ENCODE data around the gene WAC. TPM values are rescaled to one million over a fixed set of nuclear protein-coding genes. Genes with fewer than 3 reads are reported as not detected.

The WAC gene
- total and polyA plus RNA-seq, 9 of the 15 experiments (the other 6 are each of a cell fraction or from before 2014, with no cell fraction given): 24.8 to 123 (median 78.2) TPM

DNA sequence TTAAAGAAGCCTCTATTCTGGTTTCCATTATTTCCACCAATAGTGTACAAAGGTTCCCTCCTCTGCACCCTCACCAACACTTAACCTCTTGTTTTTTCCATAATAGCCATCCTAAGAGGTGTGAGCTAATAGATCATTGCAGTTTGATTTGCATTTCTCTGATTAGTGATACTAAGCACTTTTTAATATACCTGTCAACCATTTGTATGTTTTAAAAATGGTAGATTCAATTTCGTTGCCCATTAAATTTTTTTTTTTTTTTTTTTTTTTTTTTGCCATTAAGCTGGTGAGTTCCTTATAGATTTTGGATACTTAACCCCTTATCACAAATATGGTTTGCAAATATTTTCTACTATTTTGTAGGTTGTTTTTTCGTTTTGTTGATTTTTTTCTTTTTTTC lies 23.2 kb downstream of the WAC start:
- peaks cover 100% of the 10 kb centered on the region for H3K79me2 ChIP-seq (ENCODE audit: control insufficient read depth, insufficient read depth, low read length)
- H3K27me3 ChIP-seq (ENCODE audit: control insufficient read depth in 2 of 2, insufficient read depth in 2 of 2, low read length in 2 of 2): no peaks in the 10 kb centered on the region
- peaks cover 87% of the 10 kb centered on the region for H3K36me3 ChIP-seq (ENCODE audit: control insufficient read depth, insufficient read depth, low read length)
- DNase-seq (ENCODE audit: extremely low read depth in 1 of 4, low spot score in 3 of 4): no peak
- no peak for FAIRE-seq
- H3K4me2 ChIP-seq (ENCODE audit: insufficient read depth, low read length): no peak overlapping the region
- no peak overlapping the region for H3K27ac ChIP-seq (ENCODE audit: extremely low read depth, low read depth, low read length)
- ATAC-seq: no peak
- H3K4me1 ChIP-seq (replicated peaks in 1 of 2; ENCODE audit: control insufficient read depth in 2 of 2, insufficient read depth in 2 of 2, low read length in 2 of 2): no peaks in the 10 kb centered on the region; a peak in 1 of 5 replicates
- H3K4me3 ChIP-seq: no peak overlapping the region
- H3K9me3 ChIP-seq (replicated peaks; ENCODE audit: control insufficient read depth, insufficient read depth, low read depth, low read length): no peaks in the 10 kb centered on the region
- WGBS (ENCODE audit: insufficient coverage, low coverage, missing lambda C conversion rate): 59% methylated on average over 2 of the region's 2 CpGs
- ChIA-PET CTCF (ENCODE audit: low intra/inter-chr PET ratio) (no interaction called here), POLR2A (interaction anchor here (0.8 to 3.5 kb wide), 4 partner anchors 9 to 20 kb away, joined by 3 to 22 read pairs (median 6); no protein-coding TSS in a partner anchor)
- no peaks in the 10 kb centered on the region for H3K9me1 ChIP-seq (ENCODE audit: control insufficient read depth, insufficient read depth, low read length)
- TF ChIP-seq ARID2 (IDR thresholded peaks at IDR 0.05) (no peak), ZBTB11 (CRISPR knock-in tag; IDR thresholded peaks at IDR 0.05) (no peak)
- BruUV-seq (replicated peaks): no TSS peak
- H3K9ac ChIP-seq (ENCODE audit: insufficient read depth in 1 of 2, low read depth in 2 of 2, low read length in 2 of 2): no peak overlapping the region
- intact Hi-C loops (cut with micrococcal nuclease): no loop called here
- in situ Hi-C loops (cut with MboI): no loop called here
- peaks cover 36% of the 10 kb centered on the region for H4K20me1 ChIP-seq (replicated peaks; ENCODE audit: control insufficient read depth, insufficient read depth, low read length)
- H2AFZ ChIP-seq (ENCODE audit: low read depth, low read length): no peak overlapping the region

All from K562 (cell line).